ENCODE results near the gene RERE. TPM values are rescaled to one million over a fixed set of nuclear protein-coding genes. Genes with fewer than 3 reads are reported as not detected.

The RERE gene
- polyA plus RNA-seq, 1 of the 3 experiments (the other 2 are of a cell fraction), result 8.1 TPM

GRCh38 chr1:8765198-8765597 is 52.2 kb downstream of the RERE start:
- Histone ChIP-seq H3F3A (replicated peaks; ENCODE audit: insufficient read depth) (peaks cover 3% of the 10 kb centered on the region), H2AFZ (ENCODE audit: low read depth) (no peak overlapping the region), H4K20me1 (ENCODE audit: insufficient read depth) (no peaks in the 10 kb centered on the region), H3K4me1 (ENCODE audit: control insufficient read depth in 1 of 2, insufficient read depth in 2 of 2, low read depth in 1 of 2, low read length in 1 of 2) (peaks cover 2 to 8% of the 10 kb centered on the region in 2 experiments; a peak in 2 of 4 replicates), H3K79me2 (ENCODE audit: insufficient read depth) (peaks cover 13% of the 10 kb centered on the region; the same call in 1 of the 2 replicates), H3K9ac (no peak overlapping the region), H3K36me3 (replicated peaks in 1 of 2; ENCODE audit: control insufficient read depth in 1 of 2, insufficient read depth in 2 of 2, low read length in 1 of 2) (no peaks in the 10 kb centered on the region), H3K4me2 (no peak overlapping the region), H3K27me3 (ENCODE audit: insufficient read depth) (no peaks in the 10 kb centered on the region), H3K4me3 (ENCODE audit: low read depth in 2 of 2, low read length in 1 of 2) (no peak overlapping the region), H3K27ac (ENCODE audit: low read depth in 2 of 2, low read length in 1 of 2) (no peak overlapping the region), H3K9me2 (no peaks in the 10 kb centered on the region), H3K9me3 (no peaks in the 10 kb centered on the region)
- TF ChIP-seq NFIC (IDR thresholded peaks at IDR 0.05; ENCODE audit: borderline replicate concordance), result no peak
- 93% methylated on average over 3 of the region's 3 CpGs for WGBS (ENCODE audit: low lambda C conversion rate)
- CTCF ChIA-PET, result interaction anchor here (1.1 kb wide), 1 partner anchor 48 kb away, joined by 4 read pairs; no protein-coding TSS in a partner anchor
- POLR2A ChIA-PET, result no interaction called here
- no peak for DNase-seq

DNA sequence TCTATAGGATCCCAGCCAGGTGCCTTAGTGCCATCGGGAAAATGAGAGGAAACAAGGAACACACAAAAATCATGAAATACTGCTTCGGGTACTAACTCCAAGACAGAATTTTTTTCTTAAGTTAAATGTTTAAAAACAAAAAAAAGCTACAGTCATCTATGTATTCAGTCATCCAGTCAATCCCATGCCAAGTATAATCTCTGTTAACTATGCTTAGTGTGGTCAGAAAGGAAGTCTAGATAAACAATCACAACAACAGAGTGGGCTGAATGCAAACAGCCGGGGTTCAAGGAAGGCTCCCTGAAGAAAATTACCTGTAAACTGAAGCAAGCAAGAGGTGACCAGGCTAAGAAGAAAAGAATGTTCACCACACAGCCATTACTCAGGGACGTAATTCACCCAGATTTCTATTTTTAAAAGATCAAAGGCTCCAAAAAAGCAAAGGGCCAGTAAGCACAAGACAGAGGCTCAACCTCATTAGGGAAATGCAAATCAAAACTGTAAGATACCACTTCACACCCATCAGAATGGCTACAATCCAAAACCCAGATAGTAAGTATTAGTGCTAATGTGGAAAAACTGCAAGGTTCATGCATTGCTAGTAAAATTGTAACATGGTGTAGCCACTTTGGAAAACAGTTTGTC is 53.0 kb downstream of the RERE start:
- H3K9me2 ChIP-seq, result no peaks in the 10 kb centered on the region
- H3K36me3 ChIP-seq (replicated peaks in 1 of 2; ENCODE audit: control insufficient read depth in 1 of 2, insufficient read depth in 2 of 2, low read length in 1 of 2), result no peaks in the 10 kb centered on the region
- DNase-seq, result no peak
- no peaks in the 10 kb centered on the region for H3K9me3 ChIP-seq
- H3K4me1 ChIP-seq (ENCODE audit: control insufficient read depth in 1 of 2, insufficient read depth in 2 of 2, low read depth in 1 of 2, low read length in 1 of 2), result peaks cover 2 to 8% of the 10 kb centered on the region in 2 experiments; a peak in 2 of 4 replicates
- no peaks in the 10 kb centered on the region for H4K20me1 ChIP-seq (ENCODE audit: insufficient read depth)
- peaks cover 13% of the 10 kb centered on the region; the same call in 1 of the 2 replicates for H3K79me2 ChIP-seq (ENCODE audit: insufficient read depth)
- H3K4me2 ChIP-seq, result no peak overlapping the region
- no peaks in the 10 kb centered on the region for H3K27me3 ChIP-seq (ENCODE audit: insufficient read depth)
- no peak for TF ChIP-seq ZBTB33 (IDR thresholded peaks at IDR 0.05; ENCODE audit: borderline replicate concordance, low read depth)
- no peak for TF ChIP-seq EP300 (IDR thresholded peaks at IDR 0.05; ENCODE audit: borderline replicate concordance in 1 of 2, low read depth in 1 of 2, low read length in 1 of 2)
- TF ChIP-seq JUND (IDR thresholded peaks at IDR 0.05), result no peak
- TF ChIP-seq, protein P1, sequence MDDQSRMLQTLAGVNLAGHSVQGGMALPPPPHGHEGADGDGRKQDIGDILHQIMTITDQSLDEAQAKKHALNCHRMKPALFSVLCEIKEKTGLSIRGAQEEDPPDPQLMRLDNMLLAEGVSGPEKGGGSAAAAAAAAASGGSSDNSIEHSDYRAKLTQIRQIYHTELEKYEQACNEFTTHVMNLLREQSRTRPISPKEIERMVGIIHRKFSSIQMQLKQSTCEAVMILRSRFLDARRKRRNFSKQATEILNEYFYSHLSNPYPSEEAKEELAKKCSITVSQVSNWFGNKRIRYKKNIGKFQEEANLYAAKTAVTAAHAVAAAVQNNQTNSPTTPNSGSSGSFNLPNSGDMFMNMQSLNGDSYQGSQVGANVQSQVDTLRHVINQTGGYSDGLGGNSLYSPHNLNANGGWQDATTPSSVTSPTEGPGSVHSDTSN (IDR thresholded peaks at IDR 0.05), result no peak
- TF ChIP-seq EZH2phosphoT487 (IDR thresholded peaks at IDR 0.05; ENCODE audit: borderline replicate concordance, low read depth), result no peak
- no peak for TF ChIP-seq TEAD4 (IDR thresholded peaks at IDR 0.05; ENCODE audit: borderline replicate concordance, insufficient read depth)
- TF ChIP-seq SMC3 (IDR thresholded peaks at IDR 0.05; ENCODE audit: low read depth, low read length), result no peak
- TF ChIP-seq MXI1 (IDR thresholded peaks at IDR 0.05; ENCODE audit: low read depth, low read length), result no peak
- TF ChIP-seq, protein P2, sequence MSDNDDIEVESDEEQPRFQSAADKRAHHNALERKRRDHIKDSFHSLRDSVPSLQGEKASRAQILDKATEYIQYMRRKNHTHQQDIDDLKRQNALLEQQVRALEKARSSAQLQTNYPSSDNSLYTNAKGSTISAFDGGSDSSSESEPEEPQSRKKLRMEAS (IDR thresholded peaks at IDR 0.05; ENCODE audit: low read depth), result no peak
- TF ChIP-seq FOXJ3 (CRISPR knock-in tag; IDR thresholded peaks at IDR 0.05), result no peak
- TF ChIP-seq, protein P3, sequence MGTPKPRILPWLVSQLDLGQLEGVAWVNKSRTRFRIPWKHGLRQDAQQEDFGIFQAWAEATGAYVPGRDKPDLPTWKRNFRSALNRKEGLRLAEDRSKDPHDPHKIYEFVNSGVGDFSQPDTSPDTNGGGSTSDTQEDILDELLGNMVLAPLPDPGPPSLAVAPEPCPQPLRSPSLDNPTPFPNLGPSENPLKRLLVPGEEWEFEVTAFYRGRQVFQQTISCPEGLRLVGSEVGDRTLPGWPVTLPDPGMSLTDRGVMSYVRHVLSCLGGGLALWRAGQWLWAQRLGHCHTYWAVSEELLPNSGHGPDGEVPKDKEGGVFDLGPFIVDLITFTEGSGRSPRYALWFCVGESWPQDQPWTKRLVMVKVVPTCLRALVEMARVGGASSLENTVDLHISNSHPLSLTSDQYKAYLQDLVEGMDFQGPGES (IDR thresholded peaks at IDR 0.05; ENCODE audit: low read depth, low read length), result no peak
- no peak for TF ChIP-seq MEF2A (IDR thresholded peaks at IDR 0.05; ENCODE audit: borderline replicate concordance, low read depth)
- TF ChIP-seq, protein P4, sequence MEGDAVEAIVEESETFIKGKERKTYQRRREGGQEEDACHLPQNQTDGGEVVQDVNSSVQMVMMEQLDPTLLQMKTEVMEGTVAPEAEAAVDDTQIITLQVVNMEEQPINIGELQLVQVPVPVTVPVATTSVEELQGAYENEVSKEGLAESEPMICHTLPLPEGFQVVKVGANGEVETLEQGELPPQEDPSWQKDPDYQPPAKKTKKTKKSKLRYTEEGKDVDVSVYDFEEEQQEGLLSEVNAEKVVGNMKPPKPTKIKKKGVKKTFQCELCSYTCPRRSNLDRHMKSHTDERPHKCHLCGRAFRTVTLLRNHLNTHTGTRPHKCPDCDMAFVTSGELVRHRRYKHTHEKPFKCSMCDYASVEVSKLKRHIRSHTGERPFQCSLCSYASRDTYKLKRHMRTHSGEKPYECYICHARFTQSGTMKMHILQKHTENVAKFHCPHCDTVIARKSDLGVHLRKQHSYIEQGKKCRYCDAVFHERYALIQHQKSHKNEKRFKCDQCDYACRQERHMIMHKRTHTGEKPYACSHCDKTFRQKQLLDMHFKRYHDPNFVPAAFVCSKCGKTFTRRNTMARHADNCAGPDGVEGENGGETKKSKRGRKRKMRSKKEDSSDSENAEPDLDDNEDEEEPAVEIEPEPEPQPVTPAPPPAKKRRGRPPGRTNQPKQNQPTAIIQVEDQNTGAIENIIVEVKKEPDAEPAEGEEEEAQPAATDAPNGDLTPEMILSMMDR (IDR thresholded peaks at IDR 0.05), result no peak
- TF ChIP-seq NRF1 (IDR thresholded peaks at IDR 0.05; ENCODE audit: low read depth, low read length), result no peak
- TF ChIP-seq GATA2 (CRISPR knock-in tag; IDR thresholded peaks at IDR 0.05), result no peak
- no peak for TF ChIP-seq YY1 (IDR thresholded peaks at IDR 0.05; ENCODE audit: low read depth)
- TF ChIP-seq USF2 (IDR thresholded peaks at IDR 0.05; ENCODE audit: borderline replicate concordance, low read depth, low read length), result no peak
- TF ChIP-seq POLR2AphosphoS5 (IDR thresholded peaks at IDR 0.05; ENCODE audit: low read depth, low read length), result no peak
- TF ChIP-seq SIN3A (IDR thresholded peaks at IDR 0.05; ENCODE audit: borderline replicate concordance, low read depth, low read length), result no peak
- no peak overlapping the region; a peak in 1 of 4 replicates for H3K27ac ChIP-seq (ENCODE audit: low read depth in 2 of 2, low read length in 1 of 2)
- WGBS (ENCODE audit: low lambda C conversion rate), result 86% methylated on average over 4 of the region's 4 CpGs
- peaks cover 3% of the 10 kb centered on the region for H3F3A ChIP-seq (replicated peaks; ENCODE audit: insufficient read depth)
- no peak overlapping the region for H3K4me3 ChIP-seq (ENCODE audit: low read depth in 2 of 2, low read length in 1 of 2)
- H3K9ac ChIP-seq, result no peak overlapping the region
- no peak overlapping the region for H2AFZ ChIP-seq (ENCODE audit: low read depth)
- POLR2A ChIA-PET, result no interaction called here
- CTCF ChIA-PET, result interaction anchor here (1.4 kb wide), 1 partner anchor 85 kb away, joined by 4 read pairs; no protein-coding TSS in a partner anchor

All from SK-N-SH (cell line).